GM12875 (cell line): ENCODE measurements around the gene ADNP.

Experiments
- H3K4me3 ChIP-seq: one replicate; pipeline ENCODE4 v1.5.1; 2011; ENCODE audit warnings: low read depth, low read length, control low read depth
- CTCF ChIP-seq: IDR thresholded peaks from 2 replicates; pipeline ENCODE4 v1.5.1; 2011; ENCODE audit warnings: low read depth, mild to moderate bottlenecking, control low read depth, inconsistent platforms, low read length, moderate library complexity, borderline replicate concordance; ENCODE audit not compliant: insufficient read depth

The ADNP gene

GRCh38 chr20:50900261-50900660, 31.0 kb downstream of the ADNP start:
- TF ChIP-seq CTCF, result no peak
- H3K4me3 ChIP-seq, result no peak overlapping the region

GRCh38 chr20:50898475-50898874, 32.8 kb downstream of the ADNP start:
- H3K4me3 ChIP-seq, result no peak overlapping the region
- no peak for TF ChIP-seq CTCF

GRCh38 chr20:50895111-50895830, 36.0 kb downstream of the ADNP start:
- H3K4me3 ChIP-seq, result no peak overlapping the region
- no peak for TF ChIP-seq CTCF

GRCh38 chr20:50893620-50894019, 37.6 kb downstream of the ADNP start:
- H3K4me3 ChIP-seq, result no peak overlapping the region
- no peak for TF ChIP-seq CTCF

GRCh38 chr20:50892394-50892793, 38.8 kb downstream of the ADNP start:
- H3K4me3 ChIP-seq, result no peak overlapping the region
- no peak for TF ChIP-seq CTCF

GRCh38 chr20:50891138-50891537, 40.1 kb downstream of the ADNP start:
- H3K4me3 ChIP-seq, result no peak overlapping the region
- no peak for TF ChIP-seq CTCF

GRCh38 chr20:50887576-50887975, 43.7 kb downstream of the ADNP start:
- no peak overlapping the region for H3K4me3 ChIP-seq
- TF ChIP-seq CTCF, result no peak
